Breast epithelium (tissue), 4 donors: Measurements from ENCODE around the gene LCE1F. TPM values are rescaled to one million over a fixed set of nuclear protein-coding genes. Genes with fewer than 3 reads are reported as not detected.

ENCODE experiments used
- DNase-seq, 2 donors: peaks; one replicate each; pipeline ENCODE4 v3.0.0-alpha.2; 2019; ENCODE audit warnings: low spot score in 2 of 2
- H3K27ac ChIP-seq, 2 donors: fragments of 200-600 bp; sonication (generic) in 1 of 2; one replicate each; pipeline ENCODE4 v1.5.1; 2016 to 2019; ENCODE audit warnings: mild to moderate bottlenecking in 1 of 2
- H3K27me3 ChIP-seq, 2 donors: fragments of 200-600 bp; sonication (generic) in 1 of 2; one replicate each; pipeline versions ENCODE4 v1.5.1 to v1.6.0; 2017 to 2019; ENCODE audit warnings: control low read depth in 1 of 2, mild to moderate bottlenecking in 1 of 2
- H3K36me3 ChIP-seq: fragments of 200-600 bp; one replicate; pipeline ENCODE4 v1.5.1; 2019
- H3K4me1 ChIP-seq, 2 donors: fragments of 200-600 bp; sonication (generic); one replicate each; pipeline ENCODE4 v1.5.1; 2016 to 2019; ENCODE audit warnings: control low read depth in 1 of 2
- H3K4me3 ChIP-seq, 3 donors: fragments of 200-600 bp; sonication (generic); 1 replicate in 2 of 3; 2 replicates in 1 of 3; pipeline ENCODE4 v1.5.1; 2016 to 2019; ENCODE audit warnings: mild to moderate bottlenecking in 3 of 3, moderate library complexity in 2 of 3
- H3K9me3 ChIP-seq, 2 donors: fragments of 200-600 bp; sonication (generic) in 1 of 2; one replicate each; pipeline ENCODE4 v1.5.1; 2016 to 2019; ENCODE audit warnings: control low read depth in 1 of 2
- POLR2A ChIP-seq: fragments of 450-650 bp; IDR thresholded peaks from one replicate; pipeline ENCODE4 v1.6.1; 2016; ENCODE audit warnings: antibody characterized with exemption, mild to moderate bottlenecking, moderate library complexity
- POLR2AphosphoS5 ChIP-seq, 3 donors: sonication (generic); formaldehyde crosslinking; IDR thresholded peaks; one replicate each; pipeline ENCODE4 v1.6.1; 2017; ENCODE audit warnings: antibody characterized with exemption in 3 of 3
- intact Hi-C: fragments of 100-400 bp; cut with DNase I; formaldehyde crosslinking; loops from one replicate; pipeline ENCODE4 v1.15.1; 2023; ENCODE audit warnings: low total_unique reads
- total RNA-seq, 3 donors: library from RNA; depleted of rRNA; stranded (reverse); fragments of >200 nt; gene quantifications; one replicate each; pipeline ENCODE4 v1.1.0, GENCODE V29; 2016
- TF ChIP-seq, protein P1 (sequence below), 3 donors: fragments of 450-650 bp; IDR thresholded peaks; one replicate each; pipeline ENCODE4 v1.5.1; 2016 to 2017; ENCODE audit warnings: antibody characterized with exemption in 3 of 3, mild to moderate bottlenecking in 3 of 3, moderate library complexity in 3 of 3

LCE1F gene
- total RNA-seq, 3 donors from 2014 or later, result not detected

DNA sequence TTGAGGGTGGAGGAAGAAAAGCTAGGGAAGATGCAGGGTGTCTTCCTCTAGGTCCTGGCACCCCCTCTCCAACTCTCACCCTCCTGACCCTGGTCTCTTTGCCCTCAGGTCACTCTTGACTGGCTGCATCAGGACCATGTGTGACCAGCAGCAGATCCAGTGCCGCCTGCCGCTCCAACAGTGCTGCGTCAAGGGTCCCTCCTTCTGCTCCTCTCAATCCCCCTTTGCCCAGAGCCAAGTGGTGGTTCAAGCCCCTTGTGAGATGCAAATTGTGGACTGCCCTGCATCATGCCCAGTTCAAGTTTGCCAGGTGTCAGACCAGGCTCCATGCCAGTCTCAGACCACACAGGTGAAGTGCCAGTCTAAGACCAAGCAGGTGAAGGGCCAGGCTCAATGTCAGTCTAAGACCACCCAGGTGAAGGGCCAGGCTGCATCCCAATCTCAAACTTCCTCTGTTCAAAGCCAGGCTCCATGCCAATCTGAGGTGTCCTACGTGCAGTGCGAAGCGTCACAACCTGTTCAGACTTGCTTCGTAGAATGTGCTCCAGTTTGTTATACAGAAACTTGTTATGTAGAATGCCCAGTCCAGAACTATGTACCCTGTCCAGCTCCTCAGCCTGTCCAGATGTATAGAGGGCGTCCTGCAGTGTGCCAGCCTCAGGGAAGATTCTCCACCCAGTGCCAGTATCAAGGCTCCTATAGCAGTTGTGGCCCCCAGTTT, 15.3 kb upstream of the LCE1F start:
- H3K4me3 ChIP-seq, result no peak overlapping the region
- H3K4me1 ChIP-seq, result no peaks in the 10 kb centered on the region
- DNase-seq, result no peak
- no peak overlapping the region for H3K27ac ChIP-seq
- TF ChIP-seq, protein P1, sequence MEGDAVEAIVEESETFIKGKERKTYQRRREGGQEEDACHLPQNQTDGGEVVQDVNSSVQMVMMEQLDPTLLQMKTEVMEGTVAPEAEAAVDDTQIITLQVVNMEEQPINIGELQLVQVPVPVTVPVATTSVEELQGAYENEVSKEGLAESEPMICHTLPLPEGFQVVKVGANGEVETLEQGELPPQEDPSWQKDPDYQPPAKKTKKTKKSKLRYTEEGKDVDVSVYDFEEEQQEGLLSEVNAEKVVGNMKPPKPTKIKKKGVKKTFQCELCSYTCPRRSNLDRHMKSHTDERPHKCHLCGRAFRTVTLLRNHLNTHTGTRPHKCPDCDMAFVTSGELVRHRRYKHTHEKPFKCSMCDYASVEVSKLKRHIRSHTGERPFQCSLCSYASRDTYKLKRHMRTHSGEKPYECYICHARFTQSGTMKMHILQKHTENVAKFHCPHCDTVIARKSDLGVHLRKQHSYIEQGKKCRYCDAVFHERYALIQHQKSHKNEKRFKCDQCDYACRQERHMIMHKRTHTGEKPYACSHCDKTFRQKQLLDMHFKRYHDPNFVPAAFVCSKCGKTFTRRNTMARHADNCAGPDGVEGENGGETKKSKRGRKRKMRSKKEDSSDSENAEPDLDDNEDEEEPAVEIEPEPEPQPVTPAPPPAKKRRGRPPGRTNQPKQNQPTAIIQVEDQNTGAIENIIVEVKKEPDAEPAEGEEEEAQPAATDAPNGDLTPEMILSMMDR (IDR thresholded peaks at IDR 0.05), result no peak
- peaks cover 0 to 3% of the 10 kb centered on the region in 2 donors for H3K27me3 ChIP-seq
- intact Hi-C loops, result no loop called here
- no peaks in the 10 kb centered on the region for H3K36me3 ChIP-seq
- H3K9me3 ChIP-seq, result no peaks in the 10 kb centered on the region

DNA sequence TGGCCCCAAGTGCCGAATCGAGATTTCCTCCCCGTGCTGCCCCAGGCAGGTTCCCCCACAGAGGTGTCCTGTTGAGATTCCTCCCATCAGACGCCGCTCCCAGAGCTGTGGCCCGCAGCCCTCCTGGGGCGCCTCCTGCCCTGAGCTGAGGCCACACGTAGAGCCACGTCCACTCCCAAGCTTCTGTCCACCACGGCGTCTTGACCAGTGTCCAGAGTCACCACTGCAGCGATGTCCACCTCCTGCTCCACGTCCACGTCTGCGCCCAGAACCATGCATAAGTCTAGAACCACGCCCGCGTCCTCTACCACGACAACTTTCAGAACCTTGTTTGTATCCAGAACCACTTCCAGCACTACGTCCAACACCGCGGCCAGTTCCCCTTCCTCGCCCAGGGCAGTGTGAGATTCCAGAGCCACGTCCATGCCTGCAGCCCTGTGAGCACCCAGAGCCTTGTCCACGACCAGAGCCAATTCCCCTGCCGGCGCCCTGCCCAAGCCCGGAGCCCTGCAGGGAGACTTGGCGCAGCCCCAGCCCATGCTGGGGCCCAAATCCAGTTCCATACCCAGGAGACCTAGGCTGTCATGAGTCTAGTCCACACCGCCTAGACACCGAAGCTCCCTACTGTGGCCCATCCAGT, 14.3 kb upstream of the LCE1F start:
- Histone ChIP-seq H3K27me3 (no peaks in the 10 kb centered on the region), H3K4me3 (no peak overlapping the region), H3K36me3 (no peaks in the 10 kb centered on the region), H3K27ac (no peak overlapping the region), H3K4me1 (no peaks in the 10 kb centered on the region), H3K9me3 (no peaks in the 10 kb centered on the region)
- intact Hi-C loops, result no loop called here
- TF ChIP-seq POLR2A (no peak), POLR2AphosphoS5 (IDR thresholded peaks at IDR 0.05) (no peak)
- TF ChIP-seq, protein P1 (IDR thresholded peaks at IDR 0.05), result no peak
- no peak for DNase-seq

DNA sequence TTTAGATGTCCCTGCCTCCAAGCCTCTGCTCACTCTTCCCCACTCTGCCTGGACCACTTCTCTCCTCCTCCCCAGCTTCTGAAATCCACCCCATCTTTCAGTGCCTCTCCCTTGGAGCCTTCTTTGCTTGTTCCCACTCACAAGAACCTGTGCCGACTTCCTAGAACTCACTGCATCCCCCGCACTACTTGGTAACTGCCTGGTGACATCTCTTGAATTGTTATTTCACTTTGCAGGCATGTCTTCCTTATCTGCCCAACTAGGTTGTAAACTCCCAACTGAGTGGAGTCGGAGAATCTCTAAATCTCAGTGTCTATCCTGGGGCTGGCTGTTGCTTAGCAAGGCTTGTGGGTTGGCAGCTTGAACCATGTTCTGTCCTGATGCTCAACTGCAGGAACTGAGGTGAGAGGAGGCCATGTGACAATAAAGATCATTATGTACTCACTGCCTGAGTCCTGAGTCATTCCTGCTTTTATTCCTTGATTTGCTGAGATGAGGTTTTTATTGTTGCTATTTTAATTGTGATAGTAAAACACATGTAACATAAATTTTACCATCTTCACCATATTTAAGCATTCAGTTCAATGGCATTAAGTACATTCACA, 13.2 kb upstream of the LCE1F start:
- Histone ChIP-seq H3K36me3 (no peaks in the 10 kb centered on the region), H3K27ac (no peak overlapping the region), H3K9me3 (no peaks in the 10 kb centered on the region), H3K27me3 (no peaks in the 10 kb centered on the region), H3K4me1 (no peaks in the 10 kb centered on the region), H3K4me3 (no peak overlapping the region)
- intact Hi-C loops, result no loop called here
- no peak for DNase-seq
- TF ChIP-seq POLR2AphosphoS5 (IDR thresholded peaks at IDR 0.05) (no peak), POLR2A (no peak)
- TF ChIP-seq, protein P1 (IDR thresholded peaks at IDR 0.05), result no peak

DNA sequence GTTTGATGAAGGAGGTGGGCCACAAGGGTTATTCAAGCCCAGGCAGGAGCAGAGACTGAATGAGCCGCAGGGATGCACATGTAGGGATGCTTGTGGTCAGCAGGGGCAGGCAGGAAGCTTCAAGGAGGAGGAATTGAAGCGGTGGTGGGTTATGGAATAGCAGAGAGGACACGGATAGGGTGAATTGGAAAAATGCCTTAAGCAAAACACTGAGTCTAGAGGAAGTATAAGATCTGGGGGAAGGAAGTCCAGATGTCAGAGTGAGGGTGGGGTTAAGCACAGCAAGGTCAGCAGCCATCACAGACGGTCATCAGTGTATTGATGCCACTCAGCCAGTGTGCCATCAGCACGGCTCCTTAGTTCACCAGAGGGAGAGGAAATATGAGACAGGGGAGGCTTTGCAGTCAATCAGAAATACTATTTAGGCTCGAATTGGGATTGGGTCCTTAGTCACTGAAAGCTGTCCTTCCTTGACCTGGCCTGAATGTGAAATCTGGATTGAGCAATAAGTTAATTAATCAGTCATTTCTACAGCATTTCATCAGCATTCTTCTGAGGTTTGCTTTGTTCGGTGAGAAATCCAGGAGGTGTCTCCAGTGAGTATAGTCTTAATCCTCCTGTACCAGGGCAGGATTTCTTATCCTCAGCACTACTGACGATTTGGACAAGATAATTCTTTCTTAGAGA, 6.0 kb upstream of the LCE1F start:
- TF ChIP-seq, protein P1 (IDR thresholded peaks at IDR 0.05), result no peak
- TF ChIP-seq POLR2A (no peak), POLR2AphosphoS5 (IDR thresholded peaks at IDR 0.05) (no peak)
- H3K4me1 ChIP-seq, result no peaks in the 10 kb centered on the region
- no peak for DNase-seq
- H3K27me3 ChIP-seq, result no peaks in the 10 kb centered on the region
- H3K36me3 ChIP-seq, result no peaks in the 10 kb centered on the region
- H3K4me3 ChIP-seq, result no peak overlapping the region
- no peak overlapping the region for H3K27ac ChIP-seq
- H3K9me3 ChIP-seq, result no peaks in the 10 kb centered on the region
- intact Hi-C loops, result no loop called here

DNA sequence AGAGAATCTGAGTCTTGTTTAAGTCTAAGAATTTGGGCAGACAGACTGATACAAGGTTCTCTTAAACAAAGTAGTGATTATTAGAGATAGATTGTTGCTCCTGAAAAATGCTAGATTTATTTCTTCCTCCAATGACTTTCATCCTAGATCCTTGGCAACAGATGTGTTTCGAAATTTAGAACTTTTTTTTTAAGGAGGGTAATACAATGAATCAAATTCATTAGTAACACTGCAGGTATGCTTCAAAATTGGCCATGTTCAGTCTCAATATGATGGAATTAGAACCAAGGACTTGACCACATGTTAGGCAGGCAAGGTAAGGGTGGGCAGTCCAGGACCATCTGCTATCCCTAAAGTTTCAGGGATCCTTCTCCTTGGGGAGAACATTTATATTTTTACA, 4.5 kb upstream of the LCE1F start:
- no peak for DNase-seq
- no peak for TF ChIP-seq POLR2A
- TF ChIP-seq, protein P1 (IDR thresholded peaks at IDR 0.05), result no peak
- TF ChIP-seq POLR2AphosphoS5 (IDR thresholded peaks at IDR 0.05), result no peak

More for the DNA sequence above, 4.5 kb upstream of the LCE1F start:
- intact Hi-C loops, result no loop called here
- H3K4me3 ChIP-seq, result no peak overlapping the region
- H3K27ac ChIP-seq, result no peak overlapping the region
- H3K27me3 ChIP-seq, result no peaks in the 10 kb centered on the region
- H3K9me3 ChIP-seq, result no peaks in the 10 kb centered on the region
- H3K36me3 ChIP-seq, result no peaks in the 10 kb centered on the region
- H3K4me1 ChIP-seq, result no peaks in the 10 kb centered on the region
